Ecto neural progenitor cell (in vitro differentiated cells): Measurements from ENCODE around the gene XYLT1.

Experiments
- DNase-seq: peaks from one replicate; pipeline ENCODE4 v3.0.0-alpha.2; 2018; ENCODE audit warnings: low spot score

Gene XYLT1

GRCh38 chr16:17372386-17372785 is 98.4 kb downstream of the XYLT1 start:
- DNase-seq, result no peak

- DNase-seq, result no peak
These were observed 99.5 kb downstream of the XYLT1 start for GRCh38 chr16:17371299-17371698.

GRCh38 chr16:17370731-17371285 is 100.0 kb downstream of the XYLT1 start:
- DNase-seq, result no peak

GRCh38 chr16:17370223-17370707 is 100.5 kb downstream of the XYLT1 start:
- DNase-seq, result no peak

- no peak for DNase-seq
These were observed 101.1 kb downstream of the XYLT1 start for GRCh38 chr16:17369421-17370222.

- no peak for DNase-seq
These were observed 101.8 kb downstream of the XYLT1 start for GRCh38 chr16:17368951-17369350.

- no peak for DNase-seq
These were observed 102.3 kb downstream of the XYLT1 start for GRCh38 chr16:17368446-17368845.

GRCh38 chr16:17367923-17368322 is 102.8 kb downstream of the XYLT1 start:
- peak; percentile 72 for DNase-seq

GRCh38 chr16:17367036-17367435 is 103.7 kb downstream of the XYLT1 start:
- no peak for DNase-seq

GRCh38 chr16:17366299-17366961 is 104.3 kb downstream of the XYLT1 start:
- no peak for DNase-seq

- DNase-seq, result no peak
These were observed 105.0 kb downstream of the XYLT1 start for GRCh38 chr16:17365591-17366298.

- no peak for DNase-seq
These were observed 105.6 kb downstream of the XYLT1 start for GRCh38 chr16:17365211-17365541.

GRCh38 chr16:17364319-17365210 is 106.2 kb downstream of the XYLT1 start:
- DNase-seq, result no peak

- no peak for DNase-seq
These were observed 107.8 kb downstream of the XYLT1 start for GRCh38 chr16:17362946-17363345.

GRCh38 chr16:17362183-17362582 is 108.6 kb downstream of the XYLT1 start:
- no peak for DNase-seq

GRCh38 chr16:17360693-17361122 is 110.1 kb downstream of the XYLT1 start:
- no peak for DNase-seq

GRCh38 chr16:17359788-17360390 is 110.9 kb downstream of the XYLT1 start:
- no peak for DNase-seq

GRCh38 chr16:17358846-17359245 is 111.9 kb downstream of the XYLT1 start:
- DNase-seq, result no peak

GRCh38 chr16:17358355-17358754 is 112.4 kb downstream of the XYLT1 start:
- DNase-seq, result no peak

GRCh38 chr16:17357307-17358062 is 113.3 kb downstream of the XYLT1 start:
- DNase-seq, result no peak
